OCI-LY3 (cell line): Measurements from ENCODE around the gene LPCAT3.

Source experiments
- CTCF ChIP-seq: fragments of 200-600, 300-600 bp; sonication (generic); IDR thresholded peaks from 2 replicates; pipeline ENCODE4 v1.5.1; 2014; ENCODE audit warnings: antibody characterized with exemption, low read length, low read depth
- EZH2phosphoT487 ChIP-seq: fragments of 200-600 bp; shearing (Covaris generic); IDR thresholded peaks from 2 replicates; pipeline ENCODE4 v1.6.1; 2018; ENCODE audit warnings: antibody characterized with exemption, mixed run types, low read depth

GRCh38 chr12:7023114-7023513 is 4.8 kb upstream of the LPCAT3 start:
- TF ChIP-seq CTCF = no peak
- no peak for TF ChIP-seq EZH2phosphoT487
